ENCODE measurements around the gene PINLYP. TPM values are rescaled to one million over a fixed set of nuclear protein-coding genes. Genes with fewer than 3 reads are reported as not detected.

PINLYP gene
- total RNA-seq, 4 donors from 2014 or later = 7.5 to 45.7 (median 21.6) TPM

- no peak for DNase-seq (ENCODE audit: low spot score in 2 of 2)
- no peaks in the 10 kb centered on the region for H3K27me3 ChIP-seq
- H3K9me3 ChIP-seq = no peaks in the 10 kb centered on the region
- H3K4me1 ChIP-seq = peaks cover 0 to 53% (median 15%) of the 10 kb centered on the region in 4 donors
- 85 to 95% methylated on average over 3 of the region's 3 CpGs for WGBS, 2 donors
- TF ChIP-seq, protein P1, sequence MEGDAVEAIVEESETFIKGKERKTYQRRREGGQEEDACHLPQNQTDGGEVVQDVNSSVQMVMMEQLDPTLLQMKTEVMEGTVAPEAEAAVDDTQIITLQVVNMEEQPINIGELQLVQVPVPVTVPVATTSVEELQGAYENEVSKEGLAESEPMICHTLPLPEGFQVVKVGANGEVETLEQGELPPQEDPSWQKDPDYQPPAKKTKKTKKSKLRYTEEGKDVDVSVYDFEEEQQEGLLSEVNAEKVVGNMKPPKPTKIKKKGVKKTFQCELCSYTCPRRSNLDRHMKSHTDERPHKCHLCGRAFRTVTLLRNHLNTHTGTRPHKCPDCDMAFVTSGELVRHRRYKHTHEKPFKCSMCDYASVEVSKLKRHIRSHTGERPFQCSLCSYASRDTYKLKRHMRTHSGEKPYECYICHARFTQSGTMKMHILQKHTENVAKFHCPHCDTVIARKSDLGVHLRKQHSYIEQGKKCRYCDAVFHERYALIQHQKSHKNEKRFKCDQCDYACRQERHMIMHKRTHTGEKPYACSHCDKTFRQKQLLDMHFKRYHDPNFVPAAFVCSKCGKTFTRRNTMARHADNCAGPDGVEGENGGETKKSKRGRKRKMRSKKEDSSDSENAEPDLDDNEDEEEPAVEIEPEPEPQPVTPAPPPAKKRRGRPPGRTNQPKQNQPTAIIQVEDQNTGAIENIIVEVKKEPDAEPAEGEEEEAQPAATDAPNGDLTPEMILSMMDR (IDR thresholded peaks at IDR 0.05) = no peak
- no peak for TF ChIP-seq POLR2A (IDR thresholded peaks at IDR 0.05)
- TF ChIP-seq EP300 (IDR thresholded peaks at IDR 0.05) = no peak
- H3K27ac ChIP-seq = no peak overlapping the region
- no peak overlapping the region for H3K4me3 ChIP-seq
- H3K36me3 ChIP-seq = peaks cover 0 to 36% (median 0%) of the 10 kb centered on the region in 3 donors
Measured at GRCh38 chr19:43572171-43572588, 3.4 kb upstream of the PINLYP start.

DNA sequence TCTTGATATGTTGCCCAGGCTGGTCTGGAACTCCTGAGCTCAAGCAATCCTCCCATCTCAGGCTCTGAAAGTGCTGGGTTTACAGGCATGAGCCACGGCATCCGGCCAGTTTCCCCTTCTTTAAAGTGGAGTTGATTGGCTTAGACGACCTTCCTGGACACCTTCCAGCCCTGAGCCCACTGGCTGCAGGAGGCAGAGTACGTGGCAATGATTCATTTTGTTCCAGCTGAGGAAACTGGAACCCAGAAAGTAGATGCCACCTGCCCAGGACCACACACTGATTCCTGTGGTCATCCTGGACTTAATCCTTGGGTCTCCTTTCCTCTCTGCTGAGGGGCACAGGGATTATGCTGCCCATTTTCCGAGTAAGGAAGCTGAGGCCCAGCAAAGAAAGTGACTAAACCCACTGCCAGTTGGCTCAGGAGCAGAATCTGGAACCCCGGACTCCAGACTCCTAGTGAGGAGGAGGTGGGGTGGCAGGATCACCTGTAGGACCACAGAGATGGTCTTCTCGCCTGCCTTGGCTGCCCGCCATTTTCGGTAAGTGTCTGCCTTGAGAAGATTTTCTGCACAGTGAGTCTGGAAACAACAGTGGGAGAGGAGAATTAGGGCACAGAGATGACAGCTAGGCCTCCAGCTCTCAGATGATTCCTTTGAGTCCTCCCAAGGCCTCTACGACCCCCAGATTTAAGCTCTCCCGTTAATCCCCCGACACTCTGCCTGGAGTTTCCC lies 1.0 kb upstream of the PINLYP start:
- no peak for DNase-seq (ENCODE audit: low spot score in 2 of 2)
- peak overlapping the region; percentile 57 to 92 (median 78) for H3K4me3 ChIP-seq
- no peaks in the 10 kb centered on the region for H3K9me3 ChIP-seq
- H3K4me1 ChIP-seq = peaks cover 0 to 54% (median 17%) of the 10 kb centered on the region in 4 donors
- H3K36me3 ChIP-seq = peaks cover 0 to 29% (median 0%) of the 10 kb centered on the region in 3 donors
- WGBS, 2 donors = 29 to 33% methylated on average over 12 of the region's 12 CpGs
- no peaks in the 10 kb centered on the region for H3K27me3 ChIP-seq
- peak overlapping the region; percentile 60 to 91 (median 90) for H3K27ac ChIP-seq
- TF ChIP-seq, protein P1 (IDR thresholded peaks at IDR 0.05) = no peak
- TF ChIP-seq EP300 (IDR thresholded peaks at IDR 0.05) (no peak), POLR2A (IDR thresholded peaks at IDR 0.05) (no peak)

DNA sequence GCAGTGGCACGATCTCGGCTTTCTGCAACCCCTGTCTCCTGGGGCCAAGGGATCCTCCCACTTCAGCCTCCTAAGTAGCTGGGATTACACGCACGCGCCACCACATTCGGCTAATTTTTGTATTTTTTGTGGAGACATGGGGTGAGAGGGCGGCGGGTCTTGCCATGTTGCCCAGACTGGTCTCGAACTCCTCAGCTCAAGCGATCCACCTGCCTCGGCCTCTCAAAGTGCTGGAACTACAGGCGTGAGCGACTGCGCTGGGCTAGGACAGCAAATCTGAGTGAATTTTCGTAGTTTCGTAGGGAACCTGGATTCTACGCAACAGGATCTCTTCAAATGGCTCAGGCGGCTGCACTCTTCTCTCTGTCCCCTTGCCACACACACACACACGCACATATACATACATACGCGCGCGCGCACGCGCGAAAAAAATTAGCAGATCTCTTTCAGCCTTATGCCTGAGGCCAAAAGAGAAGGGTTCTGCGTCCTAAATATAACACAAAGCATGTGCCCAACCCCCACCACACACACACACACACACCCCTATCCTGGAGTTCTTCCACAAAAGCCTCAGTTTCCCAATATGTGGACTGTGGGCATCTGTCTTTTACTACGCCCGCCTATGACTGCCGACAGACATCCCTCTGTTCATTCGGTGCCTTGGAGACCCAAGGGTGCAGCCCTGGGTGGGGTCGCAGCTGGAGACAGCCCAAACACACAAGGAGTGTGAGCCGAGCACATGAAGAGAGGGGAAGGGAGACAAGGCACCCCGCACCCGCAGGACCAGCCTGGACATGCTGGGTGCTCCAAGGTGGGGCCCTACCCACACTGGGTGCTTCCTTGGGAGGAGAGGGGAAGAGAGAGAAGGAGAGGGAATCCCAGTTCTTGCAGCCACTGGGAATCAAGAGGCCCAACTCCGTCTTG lies 616 bp downstream of the PINLYP start:
- Histone ChIP-seq H3K27ac (peak overlapping the region; percentile 60 to 91 (median 90)), H3K36me3 (peaks cover 0 to 13% (median 0%) of the 10 kb centered on the region in 3 donors), H3K4me1 (peaks cover 0 to 56% (median 22%) of the 10 kb centered on the region in 4 donors), H3K27me3 (no peaks in the 10 kb centered on the region), H3K9me3 (no peaks in the 10 kb centered on the region), H3K4me3 (peak overlapping the region; percentile 25 to 92 (median 78))
- TF ChIP-seq EP300 (IDR thresholded peaks at IDR 0.05) (no peak), POLR2A (IDR thresholded peaks at IDR 0.05) (no peak)
- TF ChIP-seq, protein P1 (IDR thresholded peaks at IDR 0.05) = no peak
- no peak for DNase-seq (ENCODE audit: low spot score in 2 of 2)
- WGBS, 2 donors = 65 to 67% methylated on average over 37 of the region's 37 CpGs

- H3K9me3 ChIP-seq = no peaks in the 10 kb centered on the region
- WGBS, 2 donors = 85 to 88% methylated on average over 3 of the region's 3 CpGs
- H3K27me3 ChIP-seq = no peaks in the 10 kb centered on the region
- no peak for DNase-seq (ENCODE audit: low spot score in 2 of 2)
- H3K36me3 ChIP-seq = no peaks in the 10 kb centered on the region
- H3K4me1 ChIP-seq = peaks cover 0 to 52% (median 20%) of the 10 kb centered on the region in 4 donors
- H3K4me3 ChIP-seq = no peak overlapping the region
- H3K27ac ChIP-seq = no peak overlapping the region
- TF ChIP-seq, protein P1 (IDR thresholded peaks at IDR 0.05) = no peak
- TF ChIP-seq EP300 (IDR thresholded peaks at IDR 0.05) = no peak
- no peak for TF ChIP-seq POLR2A (IDR thresholded peaks at IDR 0.05)
Measured at GRCh38 chr19:43578787-43579186, 3.2 kb downstream of the PINLYP start.

All from tibial nerve (tissue), 4 donors.